HG03469 (cell line): ENCODE data around the gene PDK2.

Source experiments
- ATAC-seq: cut with Tn5 transposase; IDR thresholded peaks from one replicate; pipeline ENCODE4 v1.9.1; 2021; ENCODE audit warnings: mild to moderate bottlenecking, moderate library complexity, moderate number of reproducible peaks; ENCODE audit not compliant: unreplicated experiment

PDK2 gene

DNA sequence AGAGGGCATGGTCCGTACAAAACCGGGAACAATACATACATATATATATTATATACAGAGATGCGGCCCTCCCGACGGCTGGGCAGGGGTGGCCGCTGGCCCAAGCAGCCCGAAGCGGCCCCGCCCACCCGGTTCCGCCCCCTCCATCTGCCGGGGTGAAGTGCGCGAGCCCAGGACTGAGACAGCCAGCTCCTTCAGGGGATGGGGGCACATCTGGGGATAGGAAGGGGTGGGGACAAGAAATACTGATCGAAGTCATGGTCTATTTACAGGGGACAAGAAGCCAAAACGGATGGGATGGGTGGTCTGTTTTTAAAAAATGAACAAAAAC, 38.6 kb downstream of the PDK2 start:
- ATAC-seq = no peak

DNA sequence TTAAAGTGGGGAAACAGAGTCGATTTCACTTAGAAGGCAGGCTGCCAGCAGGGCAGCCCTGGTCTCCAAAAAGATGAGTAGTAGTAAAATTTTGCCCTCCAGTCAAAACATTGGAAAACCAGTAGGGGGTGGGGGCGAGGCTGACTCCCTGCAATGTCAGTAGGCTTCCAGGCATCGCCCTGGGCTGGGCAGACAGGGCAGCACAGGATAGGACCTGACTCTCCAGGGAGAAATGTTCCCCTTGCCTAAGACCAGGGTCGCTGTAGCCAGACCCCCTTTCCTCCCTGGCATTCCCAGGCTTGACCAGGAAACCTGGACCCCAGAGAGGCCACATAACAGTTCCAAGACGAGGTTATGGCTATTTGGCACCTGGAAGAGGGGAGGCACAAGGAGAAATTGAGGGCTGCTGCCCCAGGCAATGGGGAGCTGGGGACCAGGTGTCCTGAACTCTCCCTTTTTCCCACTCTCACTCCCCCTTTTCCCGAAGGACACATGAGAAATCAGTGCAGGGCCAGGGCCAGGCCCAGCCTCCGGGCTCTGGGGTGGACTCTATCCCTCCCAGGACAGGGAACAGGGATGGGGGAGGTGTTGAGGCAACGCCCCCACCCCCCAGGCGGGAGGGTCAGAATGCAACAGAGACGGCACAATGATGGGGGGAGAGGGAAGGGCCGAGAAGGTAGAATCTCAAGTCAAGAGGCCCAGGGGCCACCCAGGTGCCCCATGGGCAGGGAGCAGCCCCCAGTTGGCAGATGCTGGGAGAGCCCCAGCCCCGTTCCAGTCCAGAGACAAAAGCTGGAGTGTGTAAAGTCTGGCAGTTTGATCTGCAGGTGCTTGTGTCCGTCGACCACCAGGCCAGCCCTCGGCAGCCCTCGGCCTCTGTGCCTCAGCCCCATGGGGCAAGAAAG, 39.3 kb downstream of the PDK2 start:
- ATAC-seq = no peak

DNA sequence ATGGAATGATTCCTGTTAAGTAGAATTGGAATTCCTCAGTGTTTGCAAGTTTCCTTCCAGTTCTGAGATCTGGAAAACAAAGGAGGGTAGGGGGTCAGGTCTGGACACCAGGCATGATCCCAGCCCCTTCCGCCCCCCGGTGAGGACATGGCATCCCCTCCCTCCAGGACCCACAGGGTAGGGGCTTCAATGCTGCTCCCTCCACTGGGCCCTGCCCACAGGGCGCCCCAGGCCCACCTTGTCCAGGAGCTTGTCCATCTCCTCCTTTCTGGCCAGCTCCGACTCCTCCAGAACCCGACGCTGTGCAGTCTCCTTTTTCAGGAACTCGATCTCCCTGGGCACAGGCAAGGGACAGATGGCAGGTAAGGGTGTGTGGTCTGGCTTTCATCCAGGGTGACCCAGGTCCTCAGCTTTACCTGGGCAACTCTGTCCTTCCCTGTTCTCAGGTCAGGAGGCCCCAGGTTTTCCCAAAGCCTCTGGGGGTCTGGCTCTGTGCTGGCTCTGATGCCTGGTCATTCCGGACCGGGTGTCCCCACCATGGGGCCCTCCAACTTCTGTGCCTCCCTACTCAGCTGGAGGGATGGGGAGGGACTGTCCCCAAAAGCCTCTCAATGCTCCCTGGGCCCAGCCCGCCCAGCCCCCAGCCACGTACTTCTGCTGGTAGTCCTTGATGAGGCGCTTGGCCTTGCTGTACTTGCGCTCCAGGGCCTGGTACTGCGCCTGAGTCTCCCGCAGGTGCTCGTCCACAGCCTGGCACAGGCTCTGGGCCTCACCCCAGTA, 40.4 kb downstream of the PDK2 start:
- ATAC-seq = no peak

DNA sequence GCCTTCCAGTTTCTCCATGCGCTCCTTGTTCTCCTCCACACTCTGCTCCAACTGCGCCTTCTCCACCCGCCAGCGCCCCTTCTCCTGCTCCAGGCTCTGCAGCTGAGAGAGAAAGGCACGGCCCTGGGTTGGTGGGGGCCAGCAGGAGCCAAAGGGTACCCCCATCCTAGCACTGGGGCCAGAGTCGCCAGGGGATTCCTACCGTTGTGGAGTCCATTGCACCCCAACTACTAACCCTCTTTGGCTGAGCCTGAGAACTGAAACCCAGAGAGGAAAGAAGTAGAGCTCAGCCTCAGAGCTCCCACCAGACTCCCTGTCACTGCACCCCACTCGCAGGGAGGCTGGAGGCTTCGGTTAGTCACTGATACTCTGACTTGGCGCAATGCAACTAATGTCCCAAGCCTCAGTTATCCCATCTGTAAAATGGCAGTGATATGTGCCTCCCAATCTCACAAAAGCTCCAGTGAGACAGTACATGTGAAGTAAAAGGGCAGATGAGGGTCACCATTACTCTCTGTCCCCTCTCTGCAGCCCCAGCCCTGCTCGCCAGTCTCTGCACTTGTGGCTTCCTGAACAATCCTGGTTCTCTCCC, 41.0 kb downstream of the PDK2 start:
- no peak for ATAC-seq

DNA sequence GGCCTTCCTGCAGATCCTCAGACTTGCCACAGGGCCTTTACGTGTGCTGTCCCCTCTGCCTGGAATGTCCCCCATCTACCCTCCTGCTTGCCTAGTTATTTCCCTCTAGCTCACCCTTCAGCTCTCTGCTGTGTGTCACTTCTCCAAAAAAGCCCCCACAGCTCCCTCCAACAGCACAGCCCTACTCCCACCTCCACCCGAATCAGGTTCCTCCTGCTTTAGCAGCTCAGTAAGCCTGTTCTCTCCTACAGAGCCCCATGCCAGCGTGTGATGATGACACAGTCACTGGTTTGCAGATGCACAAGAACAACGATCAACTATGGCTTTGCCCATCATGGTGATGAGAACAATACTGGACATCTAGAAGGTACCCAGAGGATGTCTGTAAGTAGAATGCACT, 41.9 kb downstream of the PDK2 start:
- no peak for ATAC-seq

DNA sequence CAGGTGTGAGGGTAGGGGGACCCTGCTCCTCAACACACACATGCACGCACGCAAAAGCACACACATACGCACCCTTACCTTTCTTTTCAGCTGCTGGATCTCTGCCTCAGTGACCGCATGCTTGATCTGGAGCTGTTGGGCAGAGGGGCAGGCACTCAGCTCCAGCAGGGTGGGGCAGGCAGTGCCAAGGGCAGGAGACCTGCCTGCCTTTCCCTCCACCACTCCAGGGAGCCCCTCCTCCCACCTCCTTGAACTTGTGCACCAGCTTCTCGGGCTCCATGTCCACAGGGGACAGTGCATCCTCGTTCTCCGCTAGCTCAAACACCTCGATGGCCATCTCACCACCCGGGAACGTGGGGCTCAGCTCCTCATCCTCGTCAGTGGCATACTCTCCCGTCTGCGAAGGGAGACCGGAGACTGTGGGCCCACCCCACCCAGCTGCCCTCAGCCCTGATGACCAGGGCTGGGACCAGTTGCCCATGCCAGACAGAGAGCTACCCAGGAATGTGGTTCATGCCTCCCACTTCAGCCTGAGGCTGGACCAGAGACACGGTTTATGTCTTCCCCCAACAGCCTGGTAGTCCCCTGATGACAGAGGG, 44.1 kb downstream of the PDK2 start:
- no peak for ATAC-seq

DNA sequence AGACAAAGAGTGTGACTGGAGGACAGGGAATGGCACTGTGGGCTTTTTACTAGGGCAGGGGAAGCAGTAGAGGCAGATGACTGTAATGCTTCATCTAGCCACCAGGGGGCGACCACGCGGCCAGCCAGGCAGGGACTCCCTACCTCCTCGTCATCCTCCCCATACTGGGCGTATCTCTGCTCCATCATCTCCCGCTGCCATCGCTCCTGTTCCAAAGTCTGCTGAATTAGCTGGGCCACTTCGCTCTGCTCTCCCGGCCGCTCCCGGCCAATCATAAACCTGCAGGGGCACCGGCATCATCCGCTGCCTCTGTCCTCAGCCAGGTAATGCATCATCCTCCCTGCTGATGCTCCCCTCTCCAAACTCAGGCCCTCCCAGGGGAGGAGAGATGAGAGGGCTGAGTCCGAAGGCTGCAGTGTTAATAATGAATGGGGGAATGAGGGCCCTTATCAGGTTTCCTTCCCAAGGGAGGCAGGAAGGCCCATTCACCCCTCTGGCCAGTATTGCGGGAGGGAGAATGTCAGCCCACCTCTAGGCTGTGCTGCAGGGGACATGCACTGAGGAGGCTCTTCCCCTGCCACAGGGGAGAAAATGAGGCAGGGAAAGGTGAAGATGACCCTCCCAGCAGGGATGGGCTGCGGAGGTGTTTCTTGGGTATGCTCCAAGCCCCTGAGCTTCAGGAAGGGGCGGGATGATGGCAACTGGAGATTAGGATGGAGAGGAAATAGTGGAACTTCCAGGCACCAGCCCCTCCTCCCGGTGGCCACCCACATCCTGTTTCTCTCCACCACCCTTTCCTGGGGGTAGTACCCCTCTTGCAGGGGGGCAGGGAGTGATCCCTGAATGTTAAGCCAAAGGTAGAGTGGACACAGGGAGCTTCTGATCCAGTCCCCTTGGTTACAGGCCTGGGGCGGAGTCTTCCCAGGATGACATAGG, 45.1 kb downstream of the PDK2 start:
- ATAC-seq = no peak

DNA sequence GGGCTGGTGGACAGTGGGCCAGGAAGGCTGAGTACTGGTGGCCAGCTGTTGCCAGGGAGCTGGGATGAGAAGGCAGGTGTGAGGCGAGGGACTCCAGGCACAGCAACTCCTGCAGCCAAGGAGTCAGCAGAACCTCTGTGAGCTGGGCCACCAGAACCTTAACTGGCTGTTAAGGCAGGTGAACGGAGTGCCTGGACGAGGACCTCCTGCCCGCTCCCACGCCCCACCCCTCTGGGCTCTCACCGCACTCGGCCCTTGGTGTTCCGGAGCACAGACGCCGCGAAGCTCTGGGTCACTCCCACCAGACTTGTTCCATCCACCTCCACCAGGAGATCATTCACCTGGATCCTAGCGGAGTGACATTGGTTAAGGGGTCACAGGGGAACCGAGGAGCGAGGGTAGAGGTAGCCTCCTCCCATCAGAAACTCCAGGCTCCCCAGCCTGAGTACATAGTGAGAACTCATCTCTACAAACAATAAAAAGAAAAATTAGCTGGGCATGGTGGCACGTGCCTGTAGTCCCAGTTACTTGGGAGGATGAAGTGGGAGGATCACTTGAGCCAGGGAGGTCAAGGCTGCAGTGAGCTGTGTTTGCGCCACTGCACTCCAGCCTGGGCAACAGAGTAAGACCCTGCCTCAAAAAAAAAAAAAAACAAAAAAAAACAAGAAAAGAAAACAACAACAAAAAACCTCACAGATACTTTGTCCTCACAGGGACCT, 46.0 kb downstream of the PDK2 start:
- no peak for ATAC-seq

DNA sequence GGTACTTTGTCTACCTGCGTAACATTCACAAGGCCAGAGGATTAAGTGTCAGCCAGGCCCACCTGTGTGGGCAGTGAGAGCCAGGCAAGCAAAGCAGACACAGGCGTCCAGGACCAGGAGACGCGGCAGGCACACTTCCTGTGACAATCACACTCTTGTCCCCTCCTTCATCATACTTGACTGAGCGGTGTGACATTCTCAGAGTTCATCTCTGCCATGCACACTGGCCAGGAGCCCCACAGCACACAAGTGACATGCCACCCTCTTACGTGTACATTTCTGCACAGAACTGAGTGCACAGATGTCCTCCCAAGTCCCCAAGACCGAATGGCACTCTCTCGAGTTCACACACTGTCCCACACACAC, 46.6 kb downstream of the PDK2 start:
- ATAC-seq = no peak

DNA sequence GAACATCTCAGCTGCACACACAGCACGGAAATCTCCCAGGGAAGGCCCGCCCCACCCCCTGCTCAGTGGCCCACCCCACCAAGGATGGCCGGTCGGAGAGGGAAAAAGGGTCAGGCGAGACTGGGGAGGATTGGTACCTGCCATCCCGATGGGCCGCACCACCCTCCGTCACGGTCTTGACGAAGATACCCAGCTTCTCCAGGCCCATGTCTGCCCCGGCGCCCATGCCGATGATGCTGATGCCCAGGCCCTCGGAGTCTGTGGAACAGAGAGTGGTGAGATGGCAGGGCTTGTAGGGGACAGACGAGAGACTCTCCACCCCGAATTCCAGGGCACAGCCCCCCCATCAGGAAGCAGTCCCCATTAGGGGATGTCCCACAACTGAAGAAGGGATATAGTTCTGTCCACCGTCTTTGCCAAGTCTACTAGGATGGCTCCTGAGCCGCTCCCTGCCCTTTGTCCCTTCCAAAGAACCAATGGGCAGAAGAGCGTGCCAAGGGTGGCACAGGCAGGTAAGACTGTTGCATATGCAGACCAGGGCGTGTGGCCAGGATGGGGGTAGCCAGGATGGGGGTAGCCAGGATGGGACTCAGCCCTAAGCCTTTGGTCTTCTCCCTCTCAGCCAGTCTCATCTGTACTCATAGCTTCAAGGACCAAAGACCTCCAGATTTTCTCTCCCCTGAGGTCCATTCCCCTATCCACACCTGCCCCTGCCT, 48.5 kb downstream of the PDK2 start:
- ATAC-seq = no peak

DNA sequence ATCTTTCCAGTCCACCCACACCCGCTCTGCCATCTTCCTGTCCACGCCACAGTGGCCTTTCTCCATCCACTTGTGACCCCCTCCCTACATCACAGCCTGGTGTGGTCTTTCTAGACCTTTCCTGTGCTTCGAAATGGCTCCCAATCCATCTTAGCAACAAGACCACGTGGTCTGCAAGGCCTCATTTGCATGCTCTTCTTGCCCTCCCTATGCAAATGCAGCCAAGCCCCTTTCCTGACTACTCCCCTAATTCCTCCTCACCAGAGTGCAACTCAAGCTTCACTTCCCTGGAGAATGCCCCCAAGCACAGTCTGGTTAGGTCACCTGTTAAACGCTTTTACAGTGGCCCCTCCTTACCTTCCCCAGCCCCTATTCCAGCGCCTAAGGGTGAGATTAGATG, 49.2 kb downstream of the PDK2 start:
- ATAC-seq = no peak

DNA sequence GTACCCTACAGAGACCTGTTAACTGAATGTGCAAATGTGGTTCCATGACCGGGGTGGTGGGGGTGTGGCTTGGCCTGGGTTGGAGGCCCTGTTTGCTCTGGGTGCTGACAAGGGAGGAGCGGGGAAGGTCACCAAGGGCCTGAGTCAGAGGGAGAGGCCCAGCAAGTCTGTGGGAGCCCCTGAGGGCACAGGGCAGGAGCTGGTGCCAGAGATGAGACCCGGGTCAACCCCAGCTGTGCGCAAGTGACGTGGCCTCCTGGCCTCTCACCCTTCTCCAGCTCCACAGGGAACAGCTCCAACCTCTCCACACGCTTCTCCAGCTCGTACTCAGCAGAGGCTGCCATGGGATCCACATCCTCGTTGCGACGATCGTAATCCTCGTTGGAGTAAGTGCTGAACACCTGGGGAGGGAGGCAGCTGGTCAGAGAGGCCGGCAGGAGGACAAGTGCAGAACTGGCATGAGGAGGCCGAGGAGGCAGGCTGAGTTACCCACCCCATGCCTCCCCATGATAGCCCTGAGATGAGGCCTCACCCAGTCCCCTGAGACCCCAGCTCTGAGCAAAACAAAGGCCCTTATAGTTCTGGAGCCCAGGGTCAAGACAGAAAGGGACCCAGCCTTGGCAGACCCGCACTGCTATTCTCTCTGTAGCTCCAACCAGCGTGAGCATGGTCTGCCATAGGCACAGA, 49.8 kb downstream of the PDK2 start:
- ATAC-seq = no peak

DNA sequence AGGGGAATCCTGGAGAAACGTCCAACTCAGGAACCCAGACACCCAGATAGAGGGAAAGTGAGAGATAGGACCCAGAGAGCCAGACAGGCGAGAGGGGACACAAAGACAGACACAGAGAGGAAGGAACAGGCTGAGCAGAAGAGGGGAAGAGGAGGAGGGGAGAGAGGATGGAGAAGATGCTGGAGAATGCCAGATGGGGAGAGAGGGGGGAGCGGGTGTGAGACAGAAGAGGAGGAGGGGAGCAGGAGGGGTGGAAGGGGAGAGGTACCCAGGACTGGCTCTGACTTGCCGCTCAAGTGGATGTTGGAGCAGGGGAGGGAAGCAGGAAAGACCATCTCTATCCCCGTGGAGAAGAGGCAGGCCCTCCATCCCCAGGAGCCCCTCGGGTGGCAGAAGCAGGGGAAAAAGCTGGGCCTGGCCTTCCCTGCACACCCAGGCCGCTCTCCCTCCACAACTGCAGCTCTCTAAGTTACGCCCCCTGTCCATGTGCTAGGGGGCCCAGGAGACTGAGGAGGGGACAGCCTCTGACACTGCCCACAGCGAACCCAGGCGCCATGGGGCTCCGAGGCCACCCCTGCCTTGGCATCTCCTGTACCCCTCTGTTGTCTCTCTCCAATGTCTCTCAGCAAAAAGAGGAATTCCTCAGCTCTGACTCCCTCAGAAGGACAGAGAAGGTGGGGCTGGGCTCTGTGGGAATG, 50.5 kb downstream of the PDK2 start:
- no peak for ATAC-seq

DNA sequence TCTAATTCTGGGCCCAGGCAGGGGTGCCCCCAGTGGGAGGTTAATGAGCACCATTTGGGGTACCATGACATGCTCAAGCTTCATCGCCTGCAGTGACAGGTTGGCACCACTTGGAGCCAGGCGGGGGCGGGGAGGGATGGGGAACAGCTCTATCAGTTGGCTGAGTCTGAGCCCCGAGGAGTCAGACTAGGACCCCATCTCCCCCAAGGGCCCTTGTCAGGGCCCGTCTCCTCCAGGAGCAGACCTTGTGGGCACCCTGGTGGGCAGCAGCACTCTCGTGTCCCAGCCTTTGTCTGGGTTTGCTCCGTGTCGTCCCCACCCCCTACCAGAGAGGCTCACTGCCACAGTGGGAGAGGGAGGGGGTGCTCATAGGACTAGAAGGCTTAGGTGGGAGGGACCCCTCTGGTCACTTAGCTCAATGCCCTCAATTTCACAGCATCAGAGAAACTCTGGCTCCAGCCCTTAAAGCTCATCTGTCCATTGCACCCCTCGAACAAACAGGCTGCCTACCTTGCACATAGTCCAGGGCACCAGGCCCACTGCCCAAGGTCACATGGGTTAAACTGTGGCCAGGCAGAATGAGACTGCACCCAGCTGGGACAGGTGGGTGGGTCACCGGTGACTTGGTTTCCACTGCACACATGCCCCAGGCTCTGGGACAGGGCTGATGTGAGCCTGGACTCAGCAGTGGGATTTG, 51.2 kb downstream of the PDK2 start:
- no peak for ATAC-seq

DNA sequence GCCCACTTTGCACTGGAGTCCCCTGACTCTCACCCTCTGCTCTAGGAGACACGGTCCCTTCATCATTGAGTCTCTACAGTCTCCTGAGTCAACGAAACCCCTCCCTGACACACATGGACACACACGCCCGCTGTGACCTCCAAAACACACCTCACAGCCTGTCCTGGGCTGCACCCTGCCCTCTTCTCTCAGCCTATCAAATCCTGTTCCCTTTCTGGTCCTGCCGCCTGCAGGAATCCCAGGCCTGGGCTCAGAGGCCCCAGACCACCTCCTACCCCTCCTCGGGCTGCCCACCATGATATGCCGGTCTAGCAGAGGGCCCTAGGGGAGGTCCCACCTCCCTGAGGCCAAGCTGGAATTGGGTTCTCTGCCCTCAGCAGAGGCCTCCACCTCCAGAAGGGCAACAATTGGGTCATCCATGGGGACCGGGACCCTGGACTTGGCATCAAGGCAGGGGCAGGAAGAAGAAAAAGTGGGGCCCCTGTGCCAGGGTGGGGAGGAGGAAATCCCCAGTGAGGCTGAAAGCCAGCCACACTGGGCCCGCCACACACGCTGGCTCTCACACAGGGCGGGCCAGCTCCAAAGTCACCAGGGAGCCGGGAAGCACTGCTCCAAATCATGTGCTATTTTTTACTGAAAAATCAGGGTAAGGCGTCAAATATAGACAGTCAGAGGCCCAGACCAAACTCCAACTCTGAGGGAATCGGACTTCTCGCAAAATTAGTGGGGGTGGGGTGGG, 51.9 kb downstream of the PDK2 start:
- ATAC-seq = no peak

DNA sequence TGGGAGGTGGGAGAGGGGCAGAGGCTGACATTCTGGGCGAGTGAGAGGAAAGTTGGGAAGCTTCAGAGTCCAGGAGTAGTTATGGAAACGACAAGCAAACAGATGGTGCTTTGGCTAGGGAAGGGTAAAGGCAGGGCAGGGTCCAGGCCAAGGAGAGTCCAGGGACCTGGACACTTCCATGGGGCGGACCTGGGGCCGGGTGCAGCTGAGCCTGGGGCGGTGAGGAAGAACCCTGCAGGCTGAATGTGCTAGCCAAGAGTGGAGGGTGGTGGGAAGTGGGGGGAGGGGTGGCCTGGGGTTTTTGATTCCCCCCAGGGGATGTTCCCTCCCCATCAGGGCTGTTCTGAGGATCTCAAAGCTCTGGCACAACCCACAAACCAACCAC, 52.7 kb downstream of the PDK2 start:
- ATAC-seq = no peak
